Mesendoderm (in vitro differentiated cells): ENCODE results near the gene CXCR3.
"Not testable (repeated sequence)": the region's sequence is repeated elsewhere in the genome, so short reads cannot be mapped to it uniquely, and the experiment has no call there.

Source experiments
- DNase-seq: peaks from one replicate; pipeline ENCODE4 v3.0.0; 2013
- H2AK5ac ChIP-seq: 2 replicates; pipeline ENCODE4 v1.6.1; 2013; ENCODE audit warnings: low read length, inconsistent platforms
- H2BK120ac ChIP-seq: 2 replicates; pipeline ENCODE4 v1.6.1; 2013; ENCODE audit warnings: low read depth, mild to moderate bottlenecking, low read length, moderate library complexity, mixed read lengths
- H2BK15ac ChIP-seq: replicated peaks from 2 replicates; pipeline ENCODE4 v1.6.1; 2013; ENCODE audit warnings: low read depth, mild to moderate bottlenecking, moderate library complexity
- H2BK5ac ChIP-seq: 2 replicates; pipeline ENCODE4 v1.6.1; 2013; ENCODE audit warnings: low read length, inconsistent platforms
- H3K18ac ChIP-seq: 2 replicates; pipeline ENCODE4 v1.6.1; 2013; ENCODE audit warnings: mild to moderate bottlenecking, low read length, mixed read lengths
- H3K23ac ChIP-seq: one replicate; pipeline ENCODE4 v1.6.1; 2013; ENCODE audit warnings: low read length
- H3K27ac ChIP-seq: 2 replicates; pipeline ENCODE4 v1.5.1; 2013; ENCODE audit warnings: low read depth, mild to moderate bottlenecking, inconsistent platforms, low read length, moderate library complexity
- H3K27me3 ChIP-seq: 2 replicates; pipeline ENCODE4 v1.6.1; 2013; ENCODE audit warnings: low read length, control low read depth, mild to moderate bottlenecking, inconsistent platforms; ENCODE audit not compliant: insufficient read depth, poor library complexity
- H3K36me3 ChIP-seq: 2 replicates; pipeline ENCODE4 v1.6.1; 2013; ENCODE audit warnings: low read length, inconsistent platforms; ENCODE audit not compliant: control insufficient read depth, insufficient read depth
- H3K4ac ChIP-seq: one replicate; pipeline ENCODE4 v1.6.1; 2013; ENCODE audit warnings: low read depth, mild to moderate bottlenecking, low read length, moderate library complexity
- H3K4me1 ChIP-seq: 2 replicates; pipeline ENCODE4 v1.6.1; 2013; ENCODE audit warnings: low read depth, low read length, inconsistent platforms; ENCODE audit not compliant: control insufficient read depth
- H3K4me2 ChIP-seq: 2 replicates; pipeline ENCODE4 v1.6.1; 2013; ENCODE audit warnings: low read length
- H3K4me3 ChIP-seq: 2 replicates; pipeline ENCODE4 v1.5.1; 2013; ENCODE audit warnings: mild to moderate bottlenecking, low read length
- H3K56ac ChIP-seq: one replicate; pipeline ENCODE4 v1.6.1; 2013; ENCODE audit warnings: low read length
- H3K79me1 ChIP-seq: 2 replicates; pipeline ENCODE4 v1.6.1; 2013; ENCODE audit warnings: low read length, inconsistent platforms
- H3K79me2 ChIP-seq: 2 replicates; pipeline ENCODE4 v1.6.1; 2013; ENCODE audit warnings: mild to moderate bottlenecking, low read length; ENCODE audit not compliant: control insufficient read depth, insufficient read depth
- H3K9ac ChIP-seq: 2 replicates; pipeline ENCODE4 v1.6.1; 2013; ENCODE audit warnings: low read length, inconsistent platforms
- H4K5ac ChIP-seq: one replicate; pipeline ENCODE4 v1.6.1; 2013; ENCODE audit warnings: low read length
- H4K8ac ChIP-seq: one replicate; pipeline ENCODE4 v1.6.1; 2013; ENCODE audit warnings: low read depth, mild to moderate bottlenecking, control low read depth, low read length, moderate library complexity
- whole genome bisulfite sequencing: extraction: QIAGEN DNeasy Blood & Tissue Kit; methylation state at CpG from one replicate; pipeline ENCODE4 v1.1.7; 2013; ENCODE audit warnings: low lambda C conversion rate, missing lambda C conversion rate; ENCODE audit not compliant: insufficient coverage; ENCODE audit errors: extremely low coverage; 5-methylcytosine and 5-hydroxymethylcytosine counted together

The CXCR3 gene

GRCh38 chrX:71573590-71573989 lies 44.7 kb downstream of the CXCR3 start:
- DNase-seq = no peak
- Histone ChIP-seq H3K27me3 (no peaks in the 10 kb centered on the region), H2AK5ac (no peak overlapping the region), H3K56ac (no peak overlapping the region), H3K79me2 (no peaks in the 10 kb centered on the region), H3K4me1 (no peaks in the 10 kb centered on the region), H3K36me3 (no peaks in the 10 kb centered on the region), H3K23ac (no peak overlapping the region), H2BK5ac (no peak overlapping the region), H3K4me2 (no peak overlapping the region), H4K5ac (no peak overlapping the region), H3K18ac (no peak overlapping the region), H3K27ac (no peak overlapping the region), H3K4ac (no peak overlapping the region), H3K79me1 (no peaks in the 10 kb centered on the region), H2BK15ac (no peak overlapping the region), H2BK120ac (no peak overlapping the region), H3K4me3 (no peak overlapping the region), H3K9ac (no peak overlapping the region), H4K8ac (no peak overlapping the region)
- WGBS = no CpG with 5 or more reads among the region's 2 CpGs

DNA sequence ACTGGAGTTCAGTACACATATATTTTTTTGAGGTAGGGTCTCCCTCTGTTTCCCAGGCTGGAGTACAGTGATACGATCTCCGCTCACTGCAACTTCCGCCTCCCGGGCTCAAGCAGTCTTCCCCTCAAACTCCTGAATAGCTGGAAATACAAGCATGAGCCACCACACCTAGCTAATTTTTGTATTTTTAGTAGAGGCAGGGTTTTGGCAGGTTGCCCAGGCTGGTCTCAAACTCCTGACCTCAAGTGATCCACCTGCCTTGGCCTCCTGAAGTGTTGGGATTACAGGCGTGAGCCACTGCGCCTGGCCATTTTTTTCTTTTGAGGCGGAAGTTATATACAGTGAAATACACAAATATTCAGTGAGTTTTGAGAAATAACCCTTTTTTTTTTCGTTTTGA lies 46.9 kb downstream of the CXCR3 start:
- not testable (repeated sequence) for H4K8ac ChIP-seq, H3K9ac ChIP-seq, H3K27me3 ChIP-seq, H2BK5ac ChIP-seq, H3K4me1 ChIP-seq, H2BK120ac ChIP-seq, DNase-seq, H3K56ac ChIP-seq, H3K4ac ChIP-seq, H4K5ac ChIP-seq, H3K79me1 ChIP-seq, H3K27ac ChIP-seq, H3K4me2 ChIP-seq, H2AK5ac ChIP-seq, H3K4me3 ChIP-seq, H2BK15ac ChIP-seq, H3K79me2 ChIP-seq, H3K36me3 ChIP-seq, H3K18ac ChIP-seq, H3K23ac ChIP-seq
- WGBS = no CpG with 5 or more reads among the region's 8 CpGs
